ENCODE results near the gene ADGRB2.
"Not testable (repeated sequence)": the region's sequence is repeated elsewhere in the genome, so short reads cannot be mapped to it uniquely, and the experiment has no call there.

Gene ADGRB2

DNA sequence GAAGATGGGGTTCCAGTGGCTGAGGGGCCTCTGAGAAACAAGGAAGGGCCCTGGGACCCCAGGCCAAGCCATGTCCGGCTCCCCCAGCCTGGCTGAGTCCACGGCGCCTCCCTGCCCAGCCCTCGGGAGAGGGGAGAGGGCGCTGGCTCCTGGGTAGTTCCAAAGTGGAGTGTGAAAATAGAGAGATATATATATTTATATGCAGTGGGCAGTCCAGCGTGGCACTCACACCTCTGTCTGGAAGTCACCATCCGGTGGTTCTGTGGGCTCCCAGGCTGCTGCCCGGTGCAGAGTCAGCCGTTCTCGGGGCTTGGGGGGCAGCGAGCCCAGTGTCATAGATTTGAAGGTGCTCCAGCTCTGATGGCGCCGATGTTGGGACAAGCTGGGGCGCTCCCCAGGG lies 36.9 kb downstream of the ADGRB2 start:
- no peak for DNase-seq

DNA sequence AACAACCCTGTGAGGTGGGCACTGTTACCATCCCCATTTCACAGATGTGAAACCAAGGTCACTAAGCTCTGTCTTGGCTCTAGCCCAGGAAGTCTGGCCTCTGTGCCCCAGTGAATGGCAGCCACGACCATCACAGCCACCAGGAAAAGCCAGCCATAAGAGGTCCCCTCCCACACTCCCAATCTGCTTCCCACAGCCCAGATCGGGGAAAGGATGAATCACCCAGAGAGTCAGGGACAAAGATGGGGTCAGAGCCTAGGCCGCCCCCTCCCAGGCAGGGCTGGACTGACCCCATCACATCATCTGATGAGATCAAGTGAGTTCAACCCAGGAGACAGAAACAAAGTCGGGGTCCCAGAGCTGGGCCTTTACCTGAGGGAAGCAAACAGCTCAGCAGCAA lies 37.4 kb downstream of the ADGRB2 start:
- DNase-seq = no peak

DNA sequence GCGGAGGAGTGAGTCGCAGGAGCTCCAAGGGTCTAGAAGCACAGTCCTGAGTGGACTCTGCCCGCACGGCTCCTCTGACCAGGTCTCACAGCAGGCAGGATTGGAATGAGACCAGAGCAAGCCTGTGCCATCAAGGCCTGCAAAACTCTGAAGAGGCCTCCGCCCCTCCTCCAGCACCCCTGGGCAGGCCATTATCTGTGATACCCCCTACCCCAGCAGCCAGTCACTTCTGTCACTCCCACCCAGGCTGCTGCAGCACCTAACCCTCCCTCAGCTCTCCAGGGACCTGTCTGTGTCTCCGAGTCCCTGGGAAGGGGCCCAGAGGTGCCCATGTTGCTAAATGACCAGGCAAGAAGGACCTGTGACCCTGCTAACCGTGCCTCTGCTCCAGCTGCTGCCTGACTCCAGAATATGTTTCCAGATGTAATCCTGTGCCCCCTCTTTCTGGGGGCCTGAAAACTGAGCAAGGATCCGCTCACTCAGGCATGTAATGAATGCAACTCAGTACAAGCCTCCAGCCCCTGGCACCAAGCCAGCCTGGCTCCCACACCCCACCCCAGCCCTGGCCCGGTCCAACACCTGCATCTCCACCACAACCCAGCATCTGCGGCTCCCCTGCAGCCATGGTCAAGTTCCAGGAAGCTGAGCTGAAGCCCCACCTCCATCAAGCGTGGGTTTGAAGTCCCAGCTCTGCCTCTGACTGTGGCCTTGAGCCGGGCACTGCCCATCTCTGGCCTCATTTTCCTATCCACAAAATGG lies 38.2 kb downstream of the ADGRB2 start:
- DNase-seq = peak in 3 of 51 donors; percentile 5 to 34 (median 11)

DNA sequence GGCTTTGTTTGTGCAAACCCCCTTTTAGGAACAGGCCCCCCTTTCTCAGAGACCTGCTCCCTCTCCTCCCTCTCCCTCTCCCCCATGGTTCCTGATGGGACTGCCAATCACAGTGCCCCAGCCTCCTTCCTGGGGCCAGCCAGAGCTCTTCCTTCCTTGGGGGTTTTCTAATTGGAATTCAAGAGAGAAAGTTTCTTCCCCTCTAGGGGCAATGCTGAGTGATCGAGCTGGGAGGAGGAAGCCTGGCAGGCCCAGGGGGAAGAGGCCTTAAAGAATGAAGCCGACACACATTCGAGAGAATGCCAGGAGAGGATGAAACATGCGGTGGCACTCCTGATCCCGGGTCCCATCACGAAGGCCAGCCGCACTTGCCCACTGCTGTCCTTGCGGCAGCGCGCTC lies 39.0 kb downstream of the ADGRB2 start:
- no peak for DNase-seq

DNA sequence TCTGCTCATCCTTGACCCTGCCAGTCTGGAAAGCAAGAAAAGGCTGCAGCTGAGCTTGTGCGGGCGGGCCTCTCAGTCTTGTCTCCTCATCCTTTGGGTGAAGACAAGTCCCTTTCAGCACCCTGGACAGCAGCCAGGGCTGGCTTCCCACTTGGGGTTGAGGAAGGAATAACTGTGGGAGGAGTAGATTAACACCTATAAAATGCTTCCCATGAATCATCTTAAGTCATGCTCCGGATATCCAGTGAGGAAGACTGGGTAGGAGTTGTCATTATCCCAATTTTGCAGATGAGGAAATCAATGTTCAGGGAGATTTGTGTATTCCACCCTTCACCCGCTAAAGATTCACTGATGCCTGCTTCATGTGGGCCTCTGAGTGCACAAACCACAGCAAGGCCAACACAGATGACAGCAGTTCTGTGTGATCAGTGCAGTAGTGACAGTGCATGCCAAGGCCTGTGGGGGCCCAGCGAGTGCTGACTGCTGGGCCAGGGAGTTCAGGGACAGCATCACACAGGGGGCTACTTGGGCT lies 40.2 kb downstream of the ADGRB2 start:
- peak in 19 of 51 donors; percentile 4 to 73 (median 23) for DNase-seq

DNA sequence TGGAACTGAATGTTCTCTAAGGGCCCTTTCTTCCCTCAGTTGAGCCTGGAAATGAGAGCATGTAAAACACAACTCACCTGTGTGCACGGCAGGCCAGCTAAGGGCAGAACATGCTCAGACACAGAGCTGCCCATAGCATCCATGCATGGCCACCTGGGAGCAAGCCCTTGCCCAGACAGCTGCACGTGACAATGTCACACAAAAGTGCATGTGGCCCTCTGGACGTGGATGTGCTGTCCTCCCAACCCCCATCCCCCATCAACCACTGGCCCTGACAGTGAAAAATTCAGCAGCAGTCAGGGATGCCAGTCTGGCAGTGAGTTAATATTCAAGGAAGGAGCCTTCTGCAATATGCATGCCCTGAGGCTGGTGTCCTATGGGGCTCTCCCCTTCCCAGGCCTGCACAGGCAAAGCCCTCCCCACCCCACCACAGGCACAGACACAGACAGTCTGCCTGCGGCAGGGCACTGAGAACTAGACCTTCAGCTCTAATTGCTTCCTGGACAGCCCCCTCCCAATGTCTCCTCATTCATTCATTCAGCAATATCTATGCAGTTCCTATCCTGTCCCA lies 45.7 kb downstream of the ADGRB2 start:
- DNase-seq = no peak

DNA sequence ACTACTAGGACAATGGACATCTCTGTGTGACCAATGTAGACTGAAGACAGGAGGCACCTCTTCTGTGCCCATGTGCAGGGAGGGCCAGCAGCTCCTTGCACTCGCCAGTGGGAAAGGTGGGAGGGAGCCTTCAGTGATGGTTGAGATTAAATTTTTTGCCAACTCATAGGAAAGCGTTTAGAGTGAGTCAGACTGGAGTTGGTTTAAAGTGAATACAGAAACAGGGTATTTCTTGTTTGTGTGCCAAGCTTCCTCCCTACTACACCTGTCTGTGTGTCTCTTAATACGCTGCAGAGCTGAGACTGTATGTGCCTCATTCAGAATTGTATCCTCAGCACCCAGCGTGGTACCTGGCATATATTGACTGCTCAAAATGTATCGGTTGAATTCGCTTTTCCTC lies 46.8 kb downstream of the ADGRB2 start:
- peak in 1 of 51 donors; percentile 28 for DNase-seq

DNA sequence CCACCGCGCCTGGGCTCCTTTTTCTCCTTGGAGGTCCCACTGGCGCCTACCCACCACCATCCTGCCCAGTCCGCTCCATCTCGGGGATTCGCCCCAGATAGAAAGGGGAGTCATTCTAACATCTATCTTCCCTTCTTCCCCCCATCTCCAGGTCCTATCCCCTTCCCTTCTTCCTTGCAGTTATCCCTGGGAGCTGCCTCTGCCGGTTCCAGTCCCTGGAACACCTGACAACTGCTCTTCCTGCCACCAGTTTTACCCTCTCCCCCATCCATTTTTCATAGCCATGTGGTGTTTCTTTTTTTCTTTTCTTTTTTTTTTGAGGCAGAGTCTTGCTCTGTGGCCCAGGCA lies 48.3 kb downstream of the ADGRB2 start:
- no peak for DNase-seq

DNA sequence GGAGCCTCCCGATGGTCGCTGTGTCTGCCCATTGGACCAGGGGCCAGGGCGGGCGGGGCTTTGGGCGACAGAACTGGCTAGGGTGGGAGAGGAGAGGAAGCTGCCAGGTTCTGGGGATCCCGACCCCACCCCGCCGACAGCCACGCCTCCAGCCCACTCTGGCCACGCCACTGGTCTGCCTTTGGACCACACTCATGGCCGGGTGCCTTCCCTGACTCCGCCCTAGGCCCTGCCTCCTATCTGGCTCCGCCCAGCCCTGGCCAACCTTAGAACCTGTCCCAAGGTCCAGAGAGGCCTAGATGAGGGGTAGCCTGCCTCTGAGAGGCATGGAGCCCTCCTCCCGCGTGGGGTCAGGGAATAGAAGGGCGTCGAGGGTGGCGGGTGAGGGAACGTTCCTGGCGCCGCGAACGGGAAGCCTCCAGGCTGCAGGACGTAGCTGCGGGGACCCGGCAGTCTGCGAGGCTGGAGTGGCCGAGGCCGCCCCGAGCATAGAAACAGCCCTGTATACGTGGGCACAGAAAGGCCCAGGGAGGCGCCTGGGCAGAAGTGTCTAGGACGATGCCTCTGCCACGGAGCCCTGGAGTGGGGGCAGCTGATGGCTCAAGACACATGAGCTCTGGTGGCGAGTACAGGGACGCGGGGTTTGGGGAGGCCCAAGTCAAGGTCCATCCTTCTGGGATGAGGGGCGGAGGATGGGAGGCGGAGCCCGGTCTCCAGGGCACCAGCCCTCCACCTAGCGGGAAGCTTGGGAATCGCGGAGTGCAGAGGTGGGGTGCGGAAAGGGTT lies 48.9 kb downstream of the ADGRB2 start:
- DNase-seq = peak in 50 of 51 donors; percentile 22 to 88 (median 68)

DNA sequence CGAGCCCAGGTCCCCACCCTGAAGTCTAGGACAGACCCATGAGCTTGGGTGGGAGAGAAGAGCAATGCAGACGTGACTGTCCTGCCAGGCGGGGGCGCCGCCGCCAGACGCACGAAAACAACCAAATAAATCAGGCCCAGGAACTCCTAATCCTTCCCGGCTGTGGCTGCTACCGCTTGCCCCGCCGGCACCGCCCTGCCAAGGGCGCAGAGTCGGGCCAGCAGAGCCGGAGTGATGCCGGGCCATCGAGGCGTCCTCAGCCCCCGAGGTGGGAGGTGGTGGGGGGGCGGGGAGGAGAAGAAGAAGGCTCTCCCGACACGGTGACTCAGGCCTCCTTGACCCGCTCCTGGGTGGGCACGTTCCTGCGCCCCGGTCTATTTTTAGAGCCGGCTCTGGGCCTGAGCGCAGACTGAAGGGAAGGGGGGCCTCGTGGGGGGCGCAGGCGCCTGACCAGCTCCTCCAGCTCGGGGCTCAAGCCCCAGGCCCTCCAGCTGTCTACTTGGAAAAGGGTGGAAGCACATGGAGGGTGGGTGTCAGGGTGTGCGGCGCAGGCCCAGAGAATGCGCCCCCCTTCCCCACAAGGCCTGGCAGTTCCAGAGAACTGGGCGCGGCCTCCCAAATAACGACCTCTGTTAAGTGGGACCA lies 49.6 kb downstream of the ADGRB2 start:
- DNase-seq = peak in 31 of 51 donors; percentile 9 to 70 (median 39)

DNA sequence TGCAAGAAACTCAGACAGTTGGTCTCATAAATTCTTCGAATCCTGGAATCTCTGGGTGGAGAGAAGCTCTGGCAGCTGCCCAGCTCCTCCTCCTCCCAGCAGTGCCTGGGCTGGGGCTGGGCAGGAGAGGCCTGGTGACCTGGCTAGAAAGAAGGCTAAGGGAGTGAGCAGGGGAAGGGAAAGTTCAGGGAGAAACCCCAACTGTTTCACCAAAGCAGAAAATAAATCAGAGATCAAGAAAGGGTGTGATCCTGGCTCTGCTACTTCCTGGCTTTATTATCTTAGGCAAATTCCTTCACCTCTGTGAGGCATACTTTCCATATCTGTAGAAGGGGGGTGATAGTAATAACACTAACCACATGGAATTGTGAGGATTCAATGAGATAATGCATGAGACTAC lies 51.5 kb downstream of the ADGRB2 start:
- peak in 1 of 51 donors; percentile 6 for DNase-seq

DNA sequence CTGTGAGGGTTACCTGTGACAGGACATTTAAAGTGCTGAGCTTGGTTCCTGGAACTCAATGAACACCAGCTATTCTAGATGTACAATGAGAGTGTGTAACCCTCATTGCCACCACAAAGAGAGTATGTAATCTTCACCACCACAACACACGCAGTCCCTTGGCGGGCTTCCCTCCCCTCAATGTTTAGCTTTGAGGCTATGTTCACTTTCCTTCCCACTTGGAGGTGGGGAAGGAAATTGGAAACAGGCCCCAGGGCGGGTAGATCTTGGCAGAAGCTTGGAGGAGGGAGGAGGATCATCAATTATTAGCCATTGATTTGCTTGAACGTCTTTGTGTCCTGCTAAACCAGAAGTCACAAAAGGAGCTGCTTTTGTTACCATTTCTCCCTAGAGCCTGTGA lies 52.1 kb downstream of the ADGRB2 start:
- DNase-seq = no peak

DNA sequence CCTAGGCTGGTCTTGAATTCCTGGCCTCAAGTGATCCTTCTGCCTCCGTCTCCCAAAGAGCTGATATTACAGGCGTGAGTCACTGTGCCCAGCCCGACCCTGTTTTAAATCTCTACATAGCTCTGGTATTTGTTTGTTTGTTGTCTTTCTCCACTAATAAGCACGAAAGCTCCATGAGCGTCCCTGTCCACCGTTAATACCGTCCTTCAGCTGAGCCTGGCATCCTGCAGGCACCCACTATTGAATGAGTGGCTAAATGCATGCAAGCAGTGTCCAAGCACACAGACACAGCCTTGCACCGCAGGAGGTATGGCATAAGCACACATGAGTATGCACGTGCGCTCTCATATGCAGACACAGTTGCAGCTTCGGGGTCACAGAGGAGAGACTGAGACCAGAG lies 55.8 kb downstream of the ADGRB2 start:
- no peak for DNase-seq

DNA sequence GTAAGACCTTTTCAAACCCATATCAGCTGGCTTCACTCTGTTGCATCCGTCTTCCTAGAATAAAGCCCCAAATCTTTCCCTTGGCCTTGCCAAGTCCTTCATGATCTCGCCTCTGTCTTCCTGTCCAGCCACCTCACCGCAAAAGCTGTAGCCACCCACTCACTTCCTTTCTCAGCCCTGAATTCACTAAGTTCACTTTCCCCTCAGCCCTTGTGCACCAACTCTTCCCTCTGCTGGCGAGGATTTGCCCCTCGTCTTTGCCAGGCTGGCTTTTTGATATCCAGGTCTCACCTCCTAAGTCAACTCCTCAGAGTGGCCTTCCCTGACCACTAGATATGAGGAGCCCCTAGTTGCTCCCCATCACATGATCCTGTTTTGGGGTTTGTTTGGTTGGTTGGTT lies 56.4 kb downstream of the ADGRB2 start:
- no peak for DNase-seq

DNA sequence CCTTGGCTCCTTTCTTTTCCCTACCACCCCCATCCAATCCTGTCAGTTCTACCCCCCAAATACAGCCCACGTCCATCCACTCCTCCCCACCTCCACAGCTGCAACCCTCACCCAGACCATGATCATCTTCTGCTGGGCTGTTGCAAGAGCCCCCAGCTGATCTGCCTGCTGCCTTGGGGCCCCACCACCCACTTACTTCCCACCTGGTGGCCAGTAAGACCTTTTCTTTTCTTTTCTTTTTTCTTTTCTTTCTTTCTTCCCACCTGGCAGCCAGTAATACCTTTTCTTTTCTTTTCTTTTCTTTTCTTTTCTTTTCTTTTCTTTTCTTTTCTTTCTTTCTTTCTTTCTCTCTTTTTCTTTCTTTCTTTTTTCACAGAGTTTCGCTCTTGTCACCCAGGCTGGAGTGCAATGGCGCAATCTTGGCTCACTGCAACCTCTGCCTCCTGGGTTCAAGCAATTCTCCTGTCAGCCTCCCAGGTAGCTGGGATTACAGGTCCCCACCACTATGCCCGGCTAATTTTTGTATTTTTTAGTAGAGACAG lies 57.0 kb downstream of the ADGRB2 start:
- not testable (repeated sequence) for DNase-seq

DNA sequence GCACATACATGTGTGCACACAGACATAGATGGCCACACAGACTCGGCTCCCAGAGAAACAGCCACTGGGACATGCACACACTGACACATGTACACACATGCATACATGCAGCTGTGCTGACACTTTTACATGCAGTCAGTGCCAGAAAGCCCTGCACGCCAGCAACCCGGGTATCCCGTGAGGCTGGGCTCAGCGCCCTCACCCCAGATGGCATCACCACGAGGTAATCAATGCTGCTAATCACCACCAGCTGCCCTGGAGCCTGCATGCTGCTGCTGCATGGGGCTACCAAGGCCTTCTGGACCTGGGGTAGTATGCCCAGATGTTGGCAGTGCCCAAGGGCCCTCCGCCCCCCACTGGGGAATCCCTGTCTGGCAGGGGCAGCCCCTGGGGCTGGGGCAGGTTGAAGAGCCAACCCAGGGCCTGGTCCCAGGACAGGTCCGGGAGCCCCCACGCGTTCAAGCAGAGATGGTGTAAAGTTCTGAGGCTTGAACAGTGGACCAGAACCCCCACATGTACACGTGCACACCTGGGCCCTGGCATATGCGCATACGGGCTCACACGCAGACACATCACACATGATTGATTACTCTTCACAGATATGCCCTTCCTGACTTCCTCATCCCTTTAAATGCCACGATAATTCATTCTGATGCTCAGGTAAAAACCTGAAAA lies 57.6 kb downstream of the ADGRB2 start:
- no peak for DNase-seq

DNA sequence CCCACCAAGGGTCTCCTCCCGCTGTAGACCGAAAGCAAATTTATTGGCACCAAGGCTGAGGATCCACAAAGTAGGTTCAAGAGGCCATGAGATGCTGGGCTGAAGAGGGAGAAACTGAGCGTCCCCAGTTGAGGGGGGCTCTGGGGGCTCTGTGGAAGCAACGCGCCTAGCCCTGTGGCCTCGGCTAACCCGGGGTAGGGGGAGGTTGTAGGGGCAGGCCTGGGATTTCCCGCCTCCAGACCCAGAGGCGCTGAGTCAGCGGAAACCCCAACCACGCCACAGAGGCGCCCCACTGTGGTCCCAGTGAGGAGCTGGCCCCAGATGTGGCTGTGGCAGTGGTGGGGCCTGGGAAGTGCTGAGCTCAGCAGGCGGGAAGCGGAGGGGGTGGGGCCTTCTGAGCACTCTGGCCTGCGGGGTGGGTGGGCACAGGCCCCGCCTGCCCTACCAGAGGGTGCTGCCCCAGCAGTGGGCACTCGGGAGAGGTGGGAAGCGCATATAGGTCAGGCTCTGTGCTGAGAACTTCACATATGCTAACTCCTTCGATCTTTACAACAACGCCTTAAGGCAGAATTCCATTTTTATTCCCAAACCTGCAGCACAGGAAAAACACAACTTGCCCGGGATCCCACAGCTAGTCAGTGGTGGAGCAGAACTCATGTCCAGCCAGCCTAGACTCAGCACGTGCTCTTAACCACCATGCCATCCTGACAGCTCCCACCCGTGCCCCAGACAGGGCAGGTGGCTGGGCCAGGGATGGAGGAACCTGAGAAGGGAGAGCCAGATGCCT lies 58.9 kb downstream of the ADGRB2 start:
- DNase-seq = peak in 37 of 51 donors; percentile 6 to 77 (median 45)

DNA sequence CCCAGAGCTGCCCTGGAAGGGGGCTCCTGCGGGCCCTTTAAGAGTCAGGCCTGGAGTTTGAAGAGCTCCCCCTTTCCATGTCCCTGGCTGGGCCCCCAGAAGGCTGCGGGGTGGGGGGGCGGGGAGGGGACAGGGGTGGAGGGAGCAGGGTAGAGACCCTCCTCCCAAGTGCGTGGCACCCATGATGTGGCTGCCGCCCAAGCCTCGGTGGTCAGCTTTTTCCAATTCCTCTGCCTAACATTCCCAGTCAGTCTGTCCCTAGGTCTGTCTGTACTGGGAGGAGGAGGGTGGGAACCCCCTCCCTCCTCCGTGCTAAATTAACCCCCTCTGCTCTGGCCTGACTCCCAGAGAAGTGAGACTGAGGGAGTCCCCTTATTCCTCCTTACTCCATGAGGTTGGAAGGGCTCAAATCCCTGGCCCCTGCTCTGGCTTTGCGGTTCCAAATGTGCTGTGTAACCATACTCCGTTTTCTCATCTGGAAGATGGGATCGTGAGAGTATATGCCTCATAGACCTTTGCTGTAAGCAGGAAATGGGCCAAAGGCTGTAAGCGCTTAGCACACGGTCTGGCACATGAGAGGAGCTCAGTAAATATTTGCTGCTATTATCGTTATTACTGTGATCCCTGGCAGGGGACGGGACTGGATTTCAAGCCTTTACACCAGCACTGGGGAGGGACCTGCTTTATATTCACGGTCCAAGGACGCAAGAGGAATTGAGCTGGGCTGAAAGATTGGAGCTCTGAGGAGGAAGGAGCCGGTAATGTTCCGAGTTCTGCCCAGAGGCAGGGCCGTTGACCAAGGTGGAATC lies 59.7 kb downstream of the ADGRB2 start:
- peak in 6 of 51 donors; percentile 18 to 74 (median 54) for DNase-seq

Measured in hypothalamus (tissue), 51 donors.